Left colon (tissue), 2 donors: ENCODE measurements around the gene IFT22. TPM values are rescaled to one million over a fixed set of nuclear protein-coding genes. Genes with fewer than 3 reads are reported as not detected.
"Not testable (repeated sequence)": the region's sequence is repeated elsewhere in the genome, so short reads cannot be mapped to it uniquely, and the experiment has no call there.

Experiments
- ATAC-seq: fragments of 200-7000 bp; cut with Tn5 transposase; one replicate; pipeline ENCODE4 v1.9.1; 2020; ENCODE audit warnings: mild to moderate bottlenecking, moderate library complexity
- DNase-seq, 2 donors: peaks; one replicate each; pipeline ENCODE4 v3.0.0-alpha.2; 2020
- intact Hi-C, 2 donors: fragments of 100-400 bp; cut with DNase I in 1 of 2; cut with micrococcal nuclease in 1 of 2; formaldehyde crosslinking; loops; one replicate each; pipeline versions ENCODE4 v1.11.2 to v1.14.0; 2022; cut with DNase I, micrococcal nuclease
- total RNA-seq, 2 donors: library from RNA; stranded (reverse); fragmentation: NEBNext Ultra II Directional; extraction: Animal tissue kit (Norgen Biotek cat#: 25700); gene quantifications; one replicate each; pipeline ENCODE4 v1.2.1, GENCODE V29; 2021
- donor health status: DM: no; HTN: no; CAD: no.
- donor health status: DM: yes; HTN: yes; CAD: no.

The IFT22 gene
- total RNA-seq, 2 donors from 2014 or later, result 6.0 to 9.1 TPM

- DNase-seq, intact Hi-C loops: not testable (repeated sequence)
- peak; percentile 45 for ATAC-seq
These were observed 31.9 kb downstream of the IFT22 start for GRCh38 chr7:101289687-101290086.

- no peak for DNase-seq
- no peak for ATAC-seq
- intact Hi-C loops, result no loop called here
These were observed 33.2 kb downstream of the IFT22 start for GRCh38 chr7:101288439-101288838.

GRCh38 chr7:101287032-101287431 lies 34.6 kb downstream of the IFT22 start:
- DNase-seq, result no peak
- intact Hi-C loops, result no loop called here
- ATAC-seq, result no peak

DNA sequence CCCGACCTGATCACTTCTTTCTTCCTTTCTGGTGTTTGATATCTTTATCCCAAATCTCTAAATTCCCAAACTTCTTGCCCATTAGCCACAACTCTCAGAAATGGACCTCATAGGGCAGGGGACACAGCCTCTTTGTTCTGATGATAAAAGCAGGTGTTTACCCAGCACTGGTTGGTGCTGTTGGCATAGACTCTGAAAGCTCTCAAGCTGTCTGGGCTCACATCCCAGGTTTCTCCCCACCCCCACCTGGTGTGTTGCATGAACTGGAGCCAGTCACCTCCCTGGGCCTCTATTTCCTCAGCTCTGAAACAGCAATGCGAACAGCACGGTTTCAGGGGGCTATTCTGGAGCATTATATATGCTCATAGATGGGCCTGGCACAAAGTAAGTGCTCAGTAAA lies 35.7 kb downstream of the IFT22 start:
- DNase-seq, intact Hi-C loops, ATAC-seq: not testable (repeated sequence)

GRCh38 chr7:101285171-101285570 lies 36.4 kb downstream of the IFT22 start:
- intact Hi-C loops, result no loop called here
- no peak for DNase-seq
- ATAC-seq, result no peak

DNA sequence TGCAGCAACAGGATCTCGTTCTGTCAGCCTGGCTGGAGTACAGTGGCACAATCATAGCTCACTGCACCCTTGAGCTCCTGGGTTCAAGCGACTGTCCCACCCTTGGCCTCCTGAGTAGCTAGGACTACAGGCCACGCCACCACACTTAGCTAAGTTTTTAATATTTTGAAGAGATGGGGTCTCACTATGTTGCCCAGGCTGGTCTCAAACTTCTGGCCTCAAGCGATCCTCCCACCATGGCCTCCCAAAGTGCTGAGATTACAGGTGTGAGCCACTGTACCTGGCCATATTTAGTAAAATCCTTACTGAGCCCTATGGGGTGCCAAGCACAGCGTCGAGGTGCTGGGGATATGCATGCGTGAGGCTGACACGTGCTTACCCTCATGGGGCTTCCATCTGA lies 40.7 kb downstream of the IFT22 start:
- DNase-seq, ATAC-seq: not testable (repeated sequence)
- intact Hi-C loops, result loop anchor here in 1 of 2 donors (5.0 kb wide), 1 partner anchor 139 kb away; no protein-coding TSS in a partner anchor

GRCh38 chr7:101278461-101279292 lies 42.9 kb downstream of the IFT22 start:
- intact Hi-C loops, result no loop called here
- ATAC-seq (no peak), DNase-seq (no peak)

DNA sequence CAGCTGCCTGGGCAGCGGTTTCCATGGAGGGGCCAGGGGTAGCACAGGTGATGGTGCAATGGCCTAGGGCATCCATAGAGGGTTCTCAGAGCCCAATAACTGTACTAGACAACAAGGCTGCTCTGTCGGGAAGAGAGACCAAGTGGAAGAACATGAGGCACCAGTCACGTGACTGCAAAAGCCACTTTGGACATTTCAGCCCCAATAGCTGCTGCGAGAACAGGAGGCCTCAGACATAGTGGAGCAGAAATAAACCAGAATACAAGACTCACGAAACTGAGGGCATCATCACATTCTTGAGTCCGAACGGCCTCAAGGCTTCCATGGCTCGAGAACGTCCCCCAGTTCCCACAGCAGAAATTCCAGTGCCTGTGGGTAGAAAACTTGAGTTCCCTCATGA lies 44.5 kb downstream of the IFT22 start:
- ATAC-seq, result no peak
- intact Hi-C loops, result no loop called here
- DNase-seq, result no peak

GRCh38 chr7:101273206-101273605 lies 48.4 kb downstream of the IFT22 start:
- ATAC-seq (no peak), DNase-seq (no peak)
- intact Hi-C loops, result no loop called here

- intact Hi-C loops, result no loop called here
- DNase-seq (no peak), ATAC-seq (no peak)
These were observed 50.6 kb downstream of the IFT22 start for GRCh38 chr7:101271021-101271420.

DNA sequence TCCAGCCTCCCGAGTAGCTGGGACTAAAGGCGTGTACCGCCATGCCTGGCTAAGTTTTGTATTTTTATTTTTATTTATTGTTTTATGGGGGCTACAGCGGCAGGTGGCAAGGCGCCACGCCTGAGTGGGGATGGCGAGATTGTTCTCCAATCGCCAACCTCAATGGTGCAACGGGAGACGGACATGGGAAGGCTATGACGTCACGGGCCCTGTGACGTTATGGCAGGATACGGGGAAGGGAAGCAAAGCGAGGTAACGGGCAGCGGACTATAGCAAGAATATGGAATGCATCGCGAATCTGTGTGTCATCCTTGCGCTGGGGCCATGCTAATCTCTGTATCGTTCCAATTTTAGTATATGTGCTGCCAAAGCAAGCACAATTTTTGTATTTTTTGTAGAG lies 51.9 kb downstream of the IFT22 start:
- ATAC-seq, result no peak
- intact Hi-C loops, result loop anchor here in 1 of 2 donors (10.0 kb wide), 1 partner anchor 65 kb away; the partner anchor contains the start of gene MOGAT3
- DNase-seq, result no peak

GRCh38 chr7:101265622-101266516 lies 55.7 kb downstream of the IFT22 start:
- intact Hi-C loops, result loop anchor here in 1 of 2 donors (10.0 kb wide), 1 partner anchor 61 kb away; the partner anchor contains the start of gene MOGAT3
- ATAC-seq (no peak), DNase-seq (no peak)

- DNase-seq, ATAC-seq: not testable (repeated sequence)
- intact Hi-C loops, result loop anchor here in 1 of 2 donors (10.0 kb wide), 1 partner anchor 59 kb away; the partner anchor contains the start of gene MOGAT3
These were observed 57.4 kb downstream of the IFT22 start for GRCh38 chr7:101264102-101264706.

Other genes with a start within 250 kb of the IFT22 start
- 10 to 100 TPM; 36.2 to 43.3 TPM for gene TRIM56, start 236.3 kb downstream of the IFT22 start, total RNA-seq
- gene SERPINE1, start 194.7 kb downstream of the IFT22 start, total RNA-seq, result 1 to 10 TPM; 1.8 to 3.1 TPM
- gene AP1S1, start 167.3 kb downstream of the IFT22 start, total RNA-seq, result 10 to 100 TPM; 70.5 to 84.8 TPM
- under 1 TPM; 0.40 to 0.73 TPM for gene VGF, start 156.2 kb downstream of the IFT22 start, total RNA-seq
- gene NAT16, start 141.5 kb downstream of the IFT22 start, total RNA-seq, result not detected
- gene MOGAT3, start 120.8 kb downstream of the IFT22 start, total RNA-seq, result 10 to 100 TPM; 43.1 to 62.4 TPM
- 10 to 100 TPM; 81.9 to 85.9 TPM for gene PLOD3, start 104.2 kb downstream of the IFT22 start, total RNA-seq
- 10 to 100 TPM; 85.3 to 92.9 TPM for gene ZNHIT1, start 103.6 kb downstream of the IFT22 start, total RNA-seq
- gene CLDN15, start 84.0 kb downstream of the IFT22 start, total RNA-seq, result 10 to 100 TPM; 22.1 to 30.8 TPM
- 100 to 1,000 TPM; 150 to 156 TPM for gene FIS1, start 76.7 kb downstream of the IFT22 start, total RNA-seq
- not detected for gene COL26A1, start 41.1 kb upstream of the IFT22 start, total RNA-seq